ENCODE data around the gene PHLPP1.

GRCh38 chr18:62812876-62813275 lies 97.5 kb downstream of the PHLPP1 start:
- no peak for TF ChIP-seq CTCF (IDR thresholded peaks at IDR 0.05)
- no peak for TF ChIP-seq POLR2A (IDR thresholded peaks at IDR 0.05)
